GM21737 (cell line): Measurements from ENCODE around the gene RNPEPL1.

Experiments
- ATAC-seq: cut with Tn5 transposase; IDR thresholded peaks from one replicate; pipeline ENCODE4 v1.9.1; 2021; ENCODE audit warnings: mild to moderate bottlenecking, moderate library complexity; ENCODE audit not compliant: unreplicated experiment

The RNPEPL1 gene

GRCh38 chr2:240564561-240565332 lies 3.5 kb upstream of the RNPEPL1 start:
- no peak for ATAC-seq

GRCh38 chr2:240565333-240566202 lies 2.7 kb upstream of the RNPEPL1 start:
- peak; percentile 30 for ATAC-seq

- peak; percentile 43 for ATAC-seq
Observed at GRCh38 chr2:240566203-240567136, 1.8 kb upstream of the RNPEPL1 start.

GRCh38 chr2:240567137-240567871 lies 980 bp upstream of the RNPEPL1 start:
- ATAC-seq: no peak

- no peak for ATAC-seq
Observed at GRCh38 chr2:240568678-240569522, 616 bp downstream of the RNPEPL1 start.

GRCh38 chr2:240569523-240569997 lies 1.3 kb downstream of the RNPEPL1 start:
- no peak for ATAC-seq

- ATAC-seq: no peak
Observed at GRCh38 chr2:240569998-240570530, 1.8 kb downstream of the RNPEPL1 start.

GRCh38 chr2:240570531-240571313 lies 2.4 kb downstream of the RNPEPL1 start:
- no peak for ATAC-seq

- ATAC-seq: no peak
Observed at GRCh38 chr2:240571314-240571973, 3.2 kb downstream of the RNPEPL1 start.

- ATAC-seq: no peak
Observed at GRCh38 chr2:240572141-240573031, 4.1 kb downstream of the RNPEPL1 start.

GRCh38 chr2:240573071-240573515 lies 4.8 kb downstream of the RNPEPL1 start:
- ATAC-seq: no peak

GRCh38 chr2:240573516-240574385 lies 5.5 kb downstream of the RNPEPL1 start:
- no peak for ATAC-seq

GRCh38 chr2:240574386-240575100 lies 6.3 kb downstream of the RNPEPL1 start:
- ATAC-seq: no peak

GRCh38 chr2:240575101-240575965 lies 7.0 kb downstream of the RNPEPL1 start:
- ATAC-seq: no peak
